HEK293T (cell line): Measurements from ENCODE around the gene KLHL20.
"Not testable (repeated sequence)": the region's sequence is repeated elsewhere in the genome, so short reads cannot be mapped to it uniquely, and the experiment has no call there.

Experiments
- CTCF ChIA-PET: fragments of 350-600 bp; formaldehyde crosslinking; extraction: SDS; loops from one replicate; lab custom pipeline; 2021; ENCODE audit warnings: antibody characterized with exemption, inconsistent platforms; lab: Yijun Ruan, JAX
- POLR2A ChIA-PET: fragments of 350-600 bp; formaldehyde crosslinking; extraction: SDS; loops from one replicate; lab custom pipeline; 2020; ENCODE audit warnings: antibody characterized with exemption, inconsistent platforms; lab: Yijun Ruan, JAX
- DNase-seq: peaks from one replicate; pipeline ENCODE4 v3.0.0; 2012; ENCODE audit warnings: mixed read lengths; ENCODE audit errors: extremely low spot score
- ARNT ChIP-seq: fragments of 450-650 bp; IDR thresholded peaks from 2 replicates; pipeline ENCODE4 v1.6.1; 2017; ENCODE audit warnings: mild to moderate bottlenecking
- BHLHE40 ChIP-seq: fragments of 450-650 bp; IDR thresholded peaks from 2 replicates; pipeline ENCODE4 v1.6.1; 2016; ENCODE audit warnings: mild to moderate bottlenecking, moderate library complexity, borderline replicate concordance
- CTBP1 ChIP-seq: fragments of 450-650 bp; IDR thresholded peaks from 2 replicates; pipeline ENCODE4 v1.6.1; 2016; ENCODE audit warnings: borderline replicate concordance
- ELF4 ChIP-seq: fragments of 450-650 bp; IDR thresholded peaks from 2 replicates; pipeline ENCODE4 v1.6.1; 2017; ENCODE audit warnings: antibody characterized with exemption
- FOXA1 ChIP-seq: fragments of 450-650 bp; IDR thresholded peaks from 2 replicates; pipeline ENCODE4 v1.6.1; 2016; ENCODE audit warnings: mild to moderate bottlenecking
- FOXK2 ChIP-seq: fragments of 450-650 bp; IDR thresholded peaks from 2 replicates; pipeline ENCODE4 v1.6.1; 2016; ENCODE audit warnings: mild to moderate bottlenecking
- FOXM1 ChIP-seq: fragments of 450-650 bp; IDR thresholded peaks from 2 replicates; pipeline ENCODE4 v1.6.1; 2017; ENCODE audit warnings: mild to moderate bottlenecking, borderline replicate concordance
- HDGF ChIP-seq: fragments of 450-650 bp; IDR thresholded peaks from 2 replicates; pipeline ENCODE4 v1.6.1; 2017; ENCODE audit warnings: antibody characterized with exemption, borderline replicate concordance
- L3MBTL2 ChIP-seq: fragments of 450-650 bp; conservative IDR thresholded peaks from 2 replicates; pipeline ENCODE4 v1.6.1; 2016; ENCODE audit warnings: mild to moderate bottlenecking
- LEF1 ChIP-seq: fragments of 450-650 bp; IDR thresholded peaks from 2 replicates; pipeline ENCODE4 v1.6.1; 2017; ENCODE audit warnings: mild to moderate bottlenecking, borderline replicate concordance
- NFRKB ChIP-seq: fragments of 450-650 bp; IDR thresholded peaks from 2 replicates; pipeline ENCODE4 v1.6.1; 2016; ENCODE audit warnings: mild to moderate bottlenecking, moderate library complexity
- PKNOX1 ChIP-seq: fragments of 450-650 bp; IDR thresholded peaks from 2 replicates; pipeline ENCODE4 v1.6.1; 2016
- SP1 ChIP-seq: fragments of 450-650 bp; IDR thresholded peaks from 2 replicates; pipeline ENCODE4 v1.6.1; 2017
- SUZ12 ChIP-seq: fragments of 450-650 bp; IDR thresholded peaks from 2 replicates; pipeline ENCODE4 v1.6.1; 2016; ENCODE audit warnings: mild to moderate bottlenecking
- TARDBP ChIP-seq: fragments of 450-650 bp; IDR thresholded peaks from 2 replicates; pipeline ENCODE4 v1.6.1; 2016
- ZNF384 ChIP-seq: fragments of 450-650 bp; IDR thresholded peaks from 2 replicates; pipeline ENCODE4 v1.6.1; 2016

The KLHL20 gene

GRCh38 chr1:173688300-173688699 is 26.5 kb upstream of the KLHL20 start:
- no peak for DNase-seq
- TF ChIP-seq ARNT (no peak), SP1 (no peak)
- POLR2A ChIA-PET, result no interaction called here
- CTCF ChIA-PET, result no interaction called here

- TF ChIP-seq SP1, result no peak
- CTCF ChIA-PET, result no interaction called here
- POLR2A ChIA-PET, result no interaction called here
- no peak for DNase-seq
These were observed 21.5 kb upstream of the KLHL20 start for GRCh38 chr1:173693238-173693637.

GRCh38 chr1:173701299-173701698 is 13.5 kb upstream of the KLHL20 start:
- DNase-seq, CTCF ChIA-PET, POLR2A ChIA-PET: not testable (repeated sequence)

- TF ChIP-seq LEF1, result no peak
- no peak for TF ChIP-seq ARNT
- no peak for TF ChIP-seq FOXK2
- TF ChIP-seq HDGF, result no peak
- no peak for TF ChIP-seq SUZ12
- no peak for TF ChIP-seq L3MBTL2
- no peak for TF ChIP-seq ELF4
- TF ChIP-seq CTBP1, result no peak
- no peak for TF ChIP-seq ZNF384
- no peak for TF ChIP-seq FOXM1
- TF ChIP-seq PKNOX1, result no peak
- TF ChIP-seq NFRKB, result no peak
- no peak for TF ChIP-seq TARDBP
- TF ChIP-seq SP1, result no peak
- no peak for TF ChIP-seq BHLHE40
- no peak for TF ChIP-seq FOXA1
- ChIA-PET POLR2A (no interaction called here), CTCF (interaction anchor here (0.6 kb wide), 1 partner anchor 19 kb away, joined by 3 read pairs; no protein-coding TSS in a partner anchor)
- no peak for DNase-seq
These were observed 12.0 kb upstream of the KLHL20 start for GRCh38 chr1:173702736-173703135.

- POLR2A ChIA-PET, result no interaction called here
- CTCF ChIA-PET, result no interaction called here
- TF ChIP-seq NFRKB, result no peak
- TF ChIP-seq FOXM1, result no peak
- TF ChIP-seq BHLHE40, result no peak
- TF ChIP-seq FOXA1, result no peak
- no peak for TF ChIP-seq ELF4
- no peak for TF ChIP-seq SP1
- no peak for TF ChIP-seq SUZ12
- TF ChIP-seq CTBP1, result no peak
- TF ChIP-seq FOXK2, result no peak
- no peak for TF ChIP-seq ZNF384
- TF ChIP-seq L3MBTL2, result no peak
- no peak for TF ChIP-seq LEF1
- TF ChIP-seq TARDBP, result no peak
- no peak for DNase-seq
These were observed 9.7 kb upstream of the KLHL20 start for GRCh38 chr1:173705117-173705516.

GRCh38 chr1:173708787-173709186 is 6.0 kb upstream of the KLHL20 start:
- CTCF ChIA-PET, result no interaction called here
- TF ChIP-seq FOXM1 (no peak), FOXA1 (no peak), TARDBP (no peak), PKNOX1 (no peak), NFRKB (no peak), LEF1 (no peak), ELF4 (no peak), CTBP1 (no peak), BHLHE40 (no peak), FOXK2 (no peak)
- POLR2A ChIA-PET, result no interaction called here
- DNase-seq, result no peak

GRCh38 chr1:173714441-173714758 is 381 bp upstream of the KLHL20 start:
- POLR2A ChIA-PET, result interaction anchor here (0.6 to 1.4 kb wide), 10 partner anchors 9 to 289 kb away, joined by 3 to 9 read pairs (median 4); partner anchors contain the start of genes CENPL and DARS2
- no peak for DNase-seq
- TF ChIP-seq HDGF (no peak), NFRKB (no peak), BHLHE40 (no peak), ZNF384 (no peak), L3MBTL2 (peak; percentile 84; the same call in 1 of the 2 replicates)
- CTCF ChIA-PET, result interaction anchor here (1.2 kb wide), 1 partner anchor 285 kb away, joined by 3 read pairs; no protein-coding TSS in a partner anchor

- ChIA-PET CTCF (interaction anchor here (0.8 to 1.2 kb wide), 2 partner anchors 286 to 1100 kb away, joined by 3 read pairs; no protein-coding TSS in a partner anchor), POLR2A (interaction anchor here (0.8 to 1.4 kb wide), 4 partner anchors 8 to 290 kb away, joined by 6 to 9 read pairs (median 8); partner anchors contain the start of gene PRDX6)
These were observed 710 bp downstream of the KLHL20 start for GRCh38 chr1:173715538-173715844.

More at GRCh38 chr1:173715538-173715844, 710 bp downstream of the KLHL20 start:
- no peak for DNase-seq
- no peak for TF ChIP-seq FOXA1
- TF ChIP-seq NFRKB, result no peak
- TF ChIP-seq SP1, result no peak
- TF ChIP-seq FOXK2, result no peak
- TF ChIP-seq TARDBP, result no peak
- TF ChIP-seq ARNT, result no peak
- TF ChIP-seq SUZ12, result no peak
- TF ChIP-seq LEF1, result no peak
- TF ChIP-seq ELF4, result no peak
- TF ChIP-seq ZNF384, result no peak
- no peak for TF ChIP-seq L3MBTL2
- no peak for TF ChIP-seq HDGF
- no peak for TF ChIP-seq FOXM1
- TF ChIP-seq CTBP1, result no peak
- no peak for TF ChIP-seq PKNOX1
